Islet precursor cell (in vitro differentiated cells): ENCODE data around the gene COMT.

Experiments used
- DNase-seq: peaks from one replicate; pipeline ENCODE4 v3.0.0-alpha.2; 2018

The COMT gene

DNA sequence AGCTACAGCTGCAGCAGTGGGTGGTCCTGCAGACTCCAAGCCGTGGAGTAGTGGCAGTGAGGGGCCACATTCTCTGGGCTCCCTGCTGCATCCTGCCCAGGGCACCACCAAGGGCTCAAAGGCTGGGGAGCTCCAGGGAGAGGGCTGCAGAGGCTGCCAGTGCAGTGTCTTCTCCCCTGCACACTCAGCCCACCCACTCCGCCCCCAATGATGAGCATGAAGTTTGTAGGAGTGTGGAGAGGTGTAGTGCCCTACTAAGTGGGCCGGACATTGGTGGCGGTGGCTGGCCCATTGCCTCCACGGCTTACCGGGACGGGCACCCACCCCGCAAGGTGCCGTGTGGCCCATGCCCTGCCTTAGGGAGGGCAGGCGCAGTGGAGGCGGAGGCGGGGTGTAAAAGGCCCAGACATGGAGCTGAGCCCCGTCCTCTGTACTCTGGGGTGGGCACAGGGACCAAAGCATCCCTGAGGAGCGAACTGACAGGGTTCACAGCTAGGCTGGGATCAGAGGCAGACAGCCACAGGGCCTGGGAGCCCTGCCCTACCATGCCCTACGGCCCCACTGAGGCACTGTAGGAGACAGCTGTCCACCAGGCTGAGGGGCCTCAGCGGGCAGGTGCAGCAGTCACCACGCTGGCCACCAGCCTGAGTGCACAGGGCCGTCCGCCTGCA is 56.1 kb downstream of the COMT start:
- DNase-seq, result no peak

- DNase-seq, result no peak
Observed at GRCh38 chr22:19998232-19998951, 56.8 kb downstream of the COMT start.

DNA sequence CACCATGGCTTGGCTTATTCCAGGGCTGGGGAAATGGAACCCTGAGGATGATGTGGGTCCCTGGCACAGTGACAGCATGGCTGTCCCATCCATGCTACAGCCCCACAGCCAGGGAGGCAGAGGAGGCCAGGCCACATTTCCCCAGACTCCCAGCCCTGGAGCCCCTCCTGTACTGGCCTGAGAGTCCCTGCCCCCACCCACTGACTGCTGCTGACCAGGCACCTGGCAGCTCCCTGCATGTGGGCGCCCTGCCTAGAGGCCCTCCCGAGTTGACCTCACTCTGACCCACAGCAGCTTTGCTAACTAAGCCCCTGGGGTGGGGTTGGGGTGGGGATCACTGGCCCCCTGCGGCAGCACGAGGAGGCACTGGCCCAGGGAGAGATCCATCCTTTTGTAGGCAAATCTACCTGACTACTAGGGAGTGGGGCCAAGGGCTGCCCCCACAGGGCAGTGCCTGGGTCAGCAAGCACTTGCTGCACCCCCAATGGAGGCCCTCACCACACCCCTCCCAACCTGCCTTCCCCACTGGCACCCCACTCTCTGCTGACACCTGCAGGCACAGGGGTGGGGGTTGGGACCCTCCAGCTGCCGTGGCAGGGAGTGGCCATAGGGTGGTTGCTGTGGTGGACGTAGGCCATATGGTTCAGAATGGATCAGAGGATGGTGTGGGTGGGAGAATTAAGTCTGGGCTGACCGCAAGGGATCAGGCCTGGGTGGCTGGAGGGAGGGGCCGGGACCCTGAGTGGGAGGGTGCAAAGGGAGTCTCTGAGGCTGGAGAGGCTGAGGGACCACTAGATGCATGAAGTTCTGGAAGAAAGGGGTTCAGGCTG is 57.6 kb downstream of the COMT start:
- DNase-seq, result no peak

- DNase-seq, result no peak
Observed at GRCh38 chr22:20000246-20001081, 58.9 kb downstream of the COMT start.

DNA sequence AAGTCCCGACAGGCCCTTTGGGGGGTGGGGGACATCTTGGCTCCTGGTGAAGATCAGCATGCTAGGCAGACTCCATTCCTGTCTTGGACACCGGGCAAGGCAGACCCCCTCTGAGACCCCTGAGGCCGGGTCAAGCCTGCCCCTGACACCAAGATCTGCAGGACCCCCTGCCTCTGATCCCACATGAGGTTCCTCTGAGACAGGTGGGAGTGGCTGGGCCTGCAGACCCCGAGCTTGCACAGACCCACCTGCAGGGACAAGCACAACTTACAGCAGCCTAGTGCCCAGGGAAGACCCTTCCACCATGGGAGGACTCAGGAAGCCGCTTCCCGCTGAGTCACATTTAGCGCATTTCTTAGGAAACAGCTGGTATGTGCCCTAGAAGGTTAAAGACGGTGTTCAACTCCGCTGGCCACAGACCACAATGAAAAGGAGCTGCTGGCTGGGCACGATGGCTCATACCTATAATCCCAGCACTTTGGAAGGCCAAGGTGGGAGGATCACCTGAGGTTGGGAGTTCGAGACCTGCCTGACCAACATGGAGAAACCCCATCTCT is 59.6 kb downstream of the COMT start:
- no peak for DNase-seq

GRCh38 chr22:20002128-20002527 is 60.6 kb downstream of the COMT start:
- no peak for DNase-seq

- no peak for DNase-seq
Observed at GRCh38 chr22:20002636-20003035, 61.1 kb downstream of the COMT start.

- DNase-seq, result no peak
Observed at GRCh38 chr22:20003304-20003703, 61.7 kb downstream of the COMT start.

DNA sequence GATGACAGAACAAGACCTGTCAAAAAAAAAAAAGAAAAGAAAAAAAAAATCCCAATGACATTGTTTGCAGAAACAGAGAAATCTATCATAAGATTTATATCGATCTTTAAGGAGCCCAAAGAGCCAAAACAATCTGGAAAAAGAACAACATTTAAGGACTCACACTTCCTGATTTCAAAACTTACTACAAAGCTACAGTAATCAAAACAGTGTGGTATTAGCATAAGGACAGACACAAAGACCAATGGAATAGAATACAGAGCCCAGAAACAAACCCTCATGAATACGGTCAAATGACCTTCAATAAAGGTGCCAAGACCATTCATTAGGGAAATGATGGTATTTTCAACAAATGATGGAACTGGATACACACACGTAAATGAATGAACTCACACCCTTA is 62.9 kb downstream of the COMT start:
- no peak for DNase-seq

- DNase-seq, result peak; percentile 32
Observed at GRCh38 chr22:20008221-20008995, 66.8 kb downstream of the COMT start.

GRCh38 chr22:20009018-20009491 is 67.5 kb downstream of the COMT start:
- peak; percentile 46 for DNase-seq

DNA sequence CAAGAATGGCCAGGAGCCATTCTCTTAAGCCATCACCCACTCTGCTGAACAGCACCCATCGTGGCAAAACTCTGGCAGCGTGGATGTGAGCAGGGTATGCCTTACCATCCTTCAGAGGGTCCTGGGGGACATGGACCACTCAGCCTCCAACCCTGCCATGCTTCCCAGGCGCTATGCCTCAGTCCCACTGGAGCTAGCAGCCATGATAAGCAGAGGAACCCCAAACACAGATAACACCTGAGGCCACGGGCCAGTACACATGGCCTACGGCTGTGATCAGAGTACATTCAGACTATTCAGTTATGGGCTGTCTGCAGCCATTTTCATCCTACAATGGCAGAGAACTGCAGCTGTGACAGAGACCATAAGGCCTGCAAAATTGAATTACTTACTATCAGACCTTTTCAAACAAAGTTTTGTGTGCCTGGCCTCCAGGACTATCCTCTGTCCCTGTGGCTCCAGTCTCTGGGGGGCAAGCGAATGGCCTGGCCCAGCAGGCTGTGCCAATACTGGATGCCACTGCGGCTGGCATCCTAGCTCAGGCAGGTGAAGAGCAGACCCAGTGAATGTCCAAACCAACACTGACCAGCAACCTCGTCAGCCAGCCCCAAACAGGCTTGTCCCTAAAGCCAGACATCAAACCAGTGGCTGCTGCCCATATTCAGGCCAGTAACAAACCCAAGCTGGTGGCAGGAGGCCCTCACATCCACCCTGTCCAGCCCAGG is 68.2 kb downstream of the COMT start:
- peak; percentile 39 for DNase-seq

GRCh38 chr22:20010307-20011122 is 68.9 kb downstream of the COMT start:
- DNase-seq, result peak; percentile 48

DNA sequence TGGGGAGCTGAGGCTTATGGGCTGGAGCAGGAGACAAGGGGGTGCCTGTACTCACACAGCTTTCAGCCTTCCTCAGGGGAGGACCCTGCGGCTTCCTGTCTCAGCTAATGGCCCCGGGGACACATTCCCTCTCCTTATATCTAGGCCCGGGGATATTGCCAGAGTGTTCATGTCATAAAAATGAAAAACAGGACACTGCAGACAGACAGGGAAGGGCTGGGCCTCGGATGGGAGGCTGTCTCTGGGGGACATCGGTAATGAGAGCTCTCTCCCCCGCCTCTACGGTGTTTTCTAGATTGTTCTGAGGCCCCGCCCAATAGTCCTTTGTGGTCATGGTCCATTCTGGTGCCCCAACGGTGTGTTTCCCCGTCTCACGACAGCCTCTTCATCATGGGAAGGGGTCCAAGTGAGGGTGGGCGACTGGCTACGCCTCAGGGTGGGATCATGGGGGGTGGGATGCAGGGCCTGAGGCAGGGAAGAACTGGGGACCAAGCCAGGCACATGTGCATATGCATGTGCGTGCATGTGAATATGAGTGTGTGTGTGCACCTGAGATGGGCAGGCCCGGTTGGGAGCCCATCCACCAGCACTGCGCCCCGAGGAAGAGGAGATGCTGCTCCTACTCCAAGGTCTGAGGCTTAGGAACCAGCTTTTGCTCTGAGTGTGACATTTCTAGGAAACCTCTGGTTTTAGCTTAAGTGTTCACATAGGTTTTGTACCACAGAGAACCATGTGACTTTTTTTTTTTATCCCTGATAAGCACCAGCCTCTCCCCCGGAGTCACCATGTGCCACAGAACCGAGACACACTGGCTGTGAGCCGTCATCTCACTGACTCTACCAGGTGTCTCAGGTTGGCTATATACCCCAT is 69.8 kb downstream of the COMT start:
- peak; percentile 8 for DNase-seq

GRCh38 chr22:20011993-20012740 is 70.6 kb downstream of the COMT start:
- DNase-seq, result peak; percentile 34

GRCh38 chr22:20012741-20013331 is 71.3 kb downstream of the COMT start:
- peak; percentile 46 for DNase-seq

DNA sequence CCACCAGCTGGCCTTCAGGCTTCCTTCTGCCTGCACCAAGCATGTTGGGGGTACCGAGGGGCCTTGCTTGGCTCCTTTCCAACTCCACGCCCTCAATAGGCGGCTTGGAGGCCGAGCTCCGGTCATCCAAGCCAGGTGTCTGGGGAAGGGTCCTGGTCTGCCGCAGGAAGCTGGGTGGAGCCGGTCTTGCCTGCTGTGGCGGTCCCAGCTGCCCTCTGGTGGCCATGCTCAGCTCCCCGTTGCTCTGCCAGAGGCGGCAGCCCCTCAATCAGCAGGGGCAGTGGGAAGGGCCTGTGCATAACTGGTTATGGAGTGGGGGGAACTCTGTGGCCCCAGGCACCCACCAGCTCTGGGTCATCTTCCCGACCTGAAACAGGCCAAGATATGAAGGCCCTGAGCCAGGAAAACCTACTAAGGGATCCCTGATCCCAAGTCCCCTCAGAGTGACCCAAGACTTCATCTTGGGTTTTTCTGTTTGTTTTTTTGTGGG is 71.9 kb downstream of the COMT start:
- peak; percentile 90 for DNase-seq
